Astrocyte (in vitro differentiated cells and primary cell): ENCODE results near the gene MXRA7. TPM values are rescaled to one million over a fixed set of nuclear protein-coding genes. Genes with fewer than 3 reads are reported as not detected.

Source experiments
- DNase-seq: peaks from one replicate; pipeline ENCODE4 v3.0.0-alpha.2; 2010; ENCODE audit warnings: low read depth
- FAIRE-seq: peaks from 2 replicates; lab custom pipeline; 2011; peaks lifted over from hg19 to GRCh38; lab: Jason Lieb, UNC
- H2AFZ ChIP-seq: 2 replicates; pipeline ENCODE4 v1.6.0; 2012; ENCODE audit warnings: low read depth, low read length, inconsistent platforms
- H3K27ac ChIP-seq: 2 replicates; pipeline ENCODE4 v1.5.1; 2011; ENCODE audit warnings: low read depth, low read length, inconsistent platforms
- H3K27me3 ChIP-seq: 2 replicates; pipeline ENCODE4 v1.6.0; 2011; ENCODE audit warnings: low read length, inconsistent platforms; ENCODE audit not compliant: insufficient read depth
- H3K36me3 ChIP-seq: 2 replicates; pipeline ENCODE4 v1.5.1; 2011; ENCODE audit warnings: low read length, inconsistent platforms; ENCODE audit not compliant: insufficient read depth
- H3K4me1 ChIP-seq: 2 replicates; pipeline ENCODE4 v1.5.1; 2011; ENCODE audit warnings: low read length, inconsistent platforms; ENCODE audit not compliant: insufficient read depth
- H3K4me2 ChIP-seq: 2 replicates; pipeline ENCODE4 v1.6.0; 2012; ENCODE audit warnings: low read length, inconsistent platforms
- H3K4me3 ChIP-seq: 2 replicates; pipeline ENCODE4 v1.5.1; 2011; ENCODE audit warnings: low read depth, mild to moderate bottlenecking, low read length, inconsistent platforms; ENCODE audit not compliant: insufficient read depth
- H3K79me2 ChIP-seq: 2 replicates; pipeline ENCODE4 v1.6.0; 2012; ENCODE audit warnings: mild to moderate bottlenecking, low read length, inconsistent platforms; ENCODE audit not compliant: insufficient read depth
- H3K9ac ChIP-seq: 2 replicates; pipeline ENCODE4 v1.6.0; 2012; ENCODE audit warnings: mild to moderate bottlenecking, low read length, inconsistent platforms
- H3K9me3 ChIP-seq: 2 replicates; pipeline ENCODE4 v1.5.1; 2012; ENCODE audit warnings: low read depth, mild to moderate bottlenecking, low read length, inconsistent platforms; ENCODE audit not compliant: insufficient read depth
- H4K20me1 ChIP-seq: 2 replicates; pipeline ENCODE4 v1.6.0; 2012; ENCODE audit warnings: low read length, inconsistent platforms; ENCODE audit not compliant: insufficient read depth
- H3K27ac Mint-ChIP-seq: one replicate; pipeline ENCODE4 v1.8.0; 2021; ENCODE audit warnings: mild to moderate bottlenecking, mixed read lengths; ENCODE audit not compliant: unreplicated experiment
- H3K27me3 Mint-ChIP-seq: one replicate; pipeline ENCODE4 v1.8.0; 2021; ENCODE audit warnings: low read depth, mixed read lengths; ENCODE audit not compliant: unreplicated experiment
- H3K36me3 Mint-ChIP-seq: one replicate; pipeline ENCODE4 v1.8.0; 2021; ENCODE audit warnings: low read depth, mixed read lengths; ENCODE audit not compliant: unreplicated experiment
- H3K4me1 Mint-ChIP-seq: one replicate; pipeline ENCODE4 v1.8.0; 2021; ENCODE audit warnings: low read depth, mixed read lengths; ENCODE audit not compliant: unreplicated experiment
- H3K4me3 Mint-ChIP-seq: one replicate; pipeline ENCODE4 v1.8.0; 2021; ENCODE audit warnings: mild to moderate bottlenecking, moderate library complexity, mixed read lengths; ENCODE audit not compliant: unreplicated experiment
- H3K9me3 Mint-ChIP-seq: one replicate; pipeline ENCODE4 v1.8.0; 2021; ENCODE audit warnings: mild to moderate bottlenecking, mixed read lengths; ENCODE audit not compliant: unreplicated experiment
- CTCF ChIP-seq: IDR thresholded peaks from 2 replicates; pipeline ENCODE4 v1.5.1; 2011; ENCODE audit warnings: low read depth, mild to moderate bottlenecking, inconsistent platforms, low read length, moderate library complexity; ENCODE audit not compliant: insufficient read depth
- EZH2 ChIP-seq: IDR thresholded peaks from 2 replicates; pipeline ENCODE4 v1.6.1; 2012; ENCODE audit warnings: mild to moderate bottlenecking, low read length, inconsistent platforms; ENCODE audit not compliant: insufficient read depth
- total RNA-seq: library from RNA; stranded (reverse); gene quantifications from 2 replicates; pipeline ENCODE4 v1.2.1, GENCODE V29; 2021

MXRA7 gene
- total RNA-seq, 1 donor from 2014 or later = 177 TPM

GRCh38 chr17:76643553-76644148, 67.1 kb downstream of the MXRA7 start, which contains the start of gene ST6GALNAC1:
ST6GALNAC1 (minus strand) TSS chr17:76643757; CDS start chr17:76643638, 119 bp downstream.
- H3K9me3 Mint-ChIP-seq = peaks cover 5% of the 10 kb centered on the region
- H3K4me3 Mint-ChIP-seq = no peak within 1 kb of the TSS
- no peaks in the 10 kb centered on the region for H3K36me3 Mint-ChIP-seq
- Histone ChIP-seq H3K79me2 (no peaks in the 10 kb centered on the region), H2AFZ (no peak within 1 kb of the TSS), H3K4me3 (no peak within 1 kb of the TSS), H3K27me3 (peaks cover 12% of the 10 kb centered on the region), H3K4me2 (no peak within 1 kb of the TSS), H4K20me1 (no peaks in the 10 kb centered on the region), H3K27ac (no peak within 1 kb of the TSS), H3K9ac (no peak within 1 kb of the TSS), H3K9me3 (no peaks in the 10 kb centered on the region), H3K4me1 (no peaks in the 10 kb centered on the region), H3K36me3 (no peaks in the 10 kb centered on the region)
- peaks cover 4% of the 10 kb centered on the region for H3K27me3 Mint-ChIP-seq
- H3K27ac Mint-ChIP-seq = no peak within 1 kb of the TSS
- FAIRE-seq (no peak), DNase-seq (no peak)
- H3K4me1 Mint-ChIP-seq = peaks cover 4% of the 10 kb centered on the region
- TF ChIP-seq CTCF (no peak), EZH2 (no peak)

GRCh38 chr17:76642994-76643393, 67.8 kb downstream of the MXRA7 start:
- H4K20me1 ChIP-seq = no peaks in the 10 kb centered on the region
- H3K9me3 Mint-ChIP-seq = peaks cover 5% of the 10 kb centered on the region
- H3K9me3 ChIP-seq = no peaks in the 10 kb centered on the region
- no peak overlapping the region for H3K4me3 Mint-ChIP-seq
- H3K27ac ChIP-seq = no peak overlapping the region
- H3K27me3 ChIP-seq = peaks cover 12% of the 10 kb centered on the region
- FAIRE-seq = no peak
- H3K79me2 ChIP-seq = no peaks in the 10 kb centered on the region
- no peaks in the 10 kb centered on the region for H3K36me3 Mint-ChIP-seq
- H3K36me3 ChIP-seq = no peaks in the 10 kb centered on the region
- no peak overlapping the region for H3K4me3 ChIP-seq
- H3K27me3 Mint-ChIP-seq = peaks cover 4% of the 10 kb centered on the region
- no peak overlapping the region for H2AFZ ChIP-seq
- TF ChIP-seq EZH2 (no peak), CTCF (no peak)
- H3K4me1 ChIP-seq = no peaks in the 10 kb centered on the region
- H3K4me2 ChIP-seq = no peak overlapping the region
- H3K27ac Mint-ChIP-seq = no peak overlapping the region
- no peak overlapping the region for H3K9ac ChIP-seq
- H3K4me1 Mint-ChIP-seq = peaks cover 4% of the 10 kb centered on the region
- no peak for DNase-seq

- Histone ChIP-seq H3K4me2 (no peak overlapping the region), H3K9ac (no peak overlapping the region), H3K27ac (no peak overlapping the region), H3K4me1 (no peaks in the 10 kb centered on the region), H3K9me3 (no peaks in the 10 kb centered on the region), H3K36me3 (no peaks in the 10 kb centered on the region), H3K27me3 (peaks cover 12% of the 10 kb centered on the region), H2AFZ (no peak overlapping the region), H3K4me3 (no peak overlapping the region), H4K20me1 (no peaks in the 10 kb centered on the region), H3K79me2 (no peaks in the 10 kb centered on the region)
- DNase-seq (no peak), FAIRE-seq (no peak)
- Mint-ChIP-seq H3K4me3 (no peak overlapping the region), H3K4me1 (peaks cover 4% of the 10 kb centered on the region), H3K9me3 (peaks cover 5% of the 10 kb centered on the region), H3K36me3 (no peaks in the 10 kb centered on the region), H3K27ac (no peak overlapping the region), H3K27me3 (peaks cover 4% of the 10 kb centered on the region)
- no peak for TF ChIP-seq EZH2
- TF ChIP-seq CTCF = no peak
Observed at GRCh38 chr17:76642032-76642561, 68.7 kb downstream of the MXRA7 start.
